T-cell (primary cell): ENCODE data around the gene TSKU. TPM values are rescaled to one million over a fixed set of nuclear protein-coding genes. Genes with fewer than 3 reads are reported as not detected.

Source experiments
- ATAC-seq, 4 experiments: fragments of 200-7000 bp in 3 of 4; fragments of 150-1000 bp in 1 of 4; cut with Tn5 transposase; replicated peaks in 1 of 4; 1 replicate in 3 of 4; 2 replicates in 1 of 4; pipeline ENCODE4 v1.10.0; 2021; ENCODE audit warnings: moderate library complexity in 3 of 4, mild to moderate bottlenecking in 2 of 4, moderate number of reproducible peaks in 1 of 4
- CTCF ChIA-PET, 2 donors: fragments of 300-600 bp; sonication (Branson Sonifier 250); formaldehyde crosslinking; loops; one replicate each; lab custom pipeline; 2022; ENCODE audit warnings: antibody characterized with exemption in 2 of 2; lab: Charles Lee
- POLR2A ChIA-PET, 2 donors: fragments of 300-600 bp; sonication (Branson Sonifier 250); formaldehyde crosslinking; loops; one replicate each; lab custom pipeline; 2022; ENCODE audit warnings: antibody characterized with exemption in 2 of 2; lab: Charles Lee
- DNase-seq, 35 experiments: peaks; one replicate each; pipeline versions ENCODE4 v3.0.0 to v3.0.0-alpha.2; 2013 to 2023
- H3K27ac ChIP-seq: one replicate; pipeline ENCODE4 v1.5.1; 2013; ENCODE audit warnings: low read length
- H3K27me3 ChIP-seq, 2 experiments: replicated peaks in 1 of 2; 1 replicate in 1 of 2; 2 replicates in 1 of 2; pipeline versions ENCODE4 v1.6.1 to v1.7.0; 2013; ENCODE audit warnings: low read length in 1 of 2, mixed read lengths in 1 of 2; ENCODE audit not compliant: control insufficient read depth in 2 of 2, insufficient read depth in 2 of 2; ENCODE audit errors: extremely low read depth in 1 of 2
- H3K36me3 ChIP-seq, 2 donors: 1 replicate in 1 of 2; 2 replicates in 1 of 2; pipeline versions ENCODE4 v1.6.1 to v1.7.0; 2013; ENCODE audit warnings: low read length in 1 of 2; ENCODE audit not compliant: control insufficient read depth in 2 of 2, insufficient read depth in 1 of 2; ENCODE audit errors: extremely low read depth in 1 of 2
- H3K4me1 ChIP-seq, 2 experiments: 1 replicate in 1 of 2; 2 replicates in 1 of 2; pipeline versions ENCODE4 v1.6.1 to v1.7.0; 2013; ENCODE audit warnings: low read length in 2 of 2, mixed read lengths in 1 of 2; ENCODE audit not compliant: insufficient read depth in 2 of 2, control insufficient read depth in 1 of 2; ENCODE audit errors: extremely low read depth in 1 of 2
- H3K4me3 ChIP-seq, 2 donors: 1 replicate in 1 of 2; 2 replicates in 1 of 2; pipeline versions ENCODE4 v1.5.1 to v1.7.0; 2013; ENCODE audit warnings: mild to moderate bottlenecking in 2 of 2, low read length in 1 of 2, moderate library complexity in 1 of 2; ENCODE audit not compliant: control insufficient read depth in 1 of 2; ENCODE audit errors: extremely low read depth in 1 of 2
- H3K9me3 ChIP-seq: 2 replicates; pipeline ENCODE4 v1.7.0; 2013
- H3K27ac Mint-ChIP-seq, 2 donors: one replicate each; pipeline ENCODE4 v1.8.0; 2020 to 2021; ENCODE audit warnings: mild to moderate bottlenecking in 2 of 2, mixed read lengths in 2 of 2
- H3K27me3 Mint-ChIP-seq, 2 donors: one replicate each; pipeline ENCODE4 v1.8.0; 2021 to 2022; ENCODE audit warnings: mixed read lengths in 2 of 2
- H3K36me3 Mint-ChIP-seq: one replicate; pipeline ENCODE4 v1.8.0; 2021; ENCODE audit warnings: mixed read lengths
- H3K4me1 Mint-ChIP-seq, 3 donors: one replicate each; pipeline ENCODE4 v1.8.0; 2020 to 2022; ENCODE audit warnings: mixed read lengths in 3 of 3, mild to moderate bottlenecking in 1 of 3
- H3K4me3 Mint-ChIP-seq, 3 donors: one replicate each; pipeline ENCODE4 v1.8.0; 2020 to 2022; ENCODE audit warnings: mild to moderate bottlenecking in 3 of 3, mixed read lengths in 3 of 3, moderate library complexity in 3 of 3
- H3K9me3 Mint-ChIP-seq, 3 donors: one replicate each; pipeline ENCODE4 v1.8.0; 2020 to 2022; ENCODE audit warnings: mixed read lengths in 3 of 3
- WGBS: methylation state at CpG from one replicate; pipeline ENCODE4 v1.1.5; 2013; ENCODE audit warnings: missing lambda C conversion rate; ENCODE audit not compliant: insufficient coverage; 5-methylcytosine and 5-hydroxymethylcytosine counted together
- total RNA-seq, 35 experiments: library from RNA in 6 of 35; stranded (reverse) in 6 of 35; fragments of 120-200 nt in 1 of 35; gene quantifications; one replicate each; pipeline versions ENCODE4 v1.2.1 to v1.2.4 and lab custom pipeline; 2013 to 2026

TSKU gene
- total RNA-seq, 5 donors from 2014 or later (not counting 1 experiment from before 2014, with no cell fraction given): 0.23 to 0.47 (median 0.32) TPM; not detected in 2

DNA sequence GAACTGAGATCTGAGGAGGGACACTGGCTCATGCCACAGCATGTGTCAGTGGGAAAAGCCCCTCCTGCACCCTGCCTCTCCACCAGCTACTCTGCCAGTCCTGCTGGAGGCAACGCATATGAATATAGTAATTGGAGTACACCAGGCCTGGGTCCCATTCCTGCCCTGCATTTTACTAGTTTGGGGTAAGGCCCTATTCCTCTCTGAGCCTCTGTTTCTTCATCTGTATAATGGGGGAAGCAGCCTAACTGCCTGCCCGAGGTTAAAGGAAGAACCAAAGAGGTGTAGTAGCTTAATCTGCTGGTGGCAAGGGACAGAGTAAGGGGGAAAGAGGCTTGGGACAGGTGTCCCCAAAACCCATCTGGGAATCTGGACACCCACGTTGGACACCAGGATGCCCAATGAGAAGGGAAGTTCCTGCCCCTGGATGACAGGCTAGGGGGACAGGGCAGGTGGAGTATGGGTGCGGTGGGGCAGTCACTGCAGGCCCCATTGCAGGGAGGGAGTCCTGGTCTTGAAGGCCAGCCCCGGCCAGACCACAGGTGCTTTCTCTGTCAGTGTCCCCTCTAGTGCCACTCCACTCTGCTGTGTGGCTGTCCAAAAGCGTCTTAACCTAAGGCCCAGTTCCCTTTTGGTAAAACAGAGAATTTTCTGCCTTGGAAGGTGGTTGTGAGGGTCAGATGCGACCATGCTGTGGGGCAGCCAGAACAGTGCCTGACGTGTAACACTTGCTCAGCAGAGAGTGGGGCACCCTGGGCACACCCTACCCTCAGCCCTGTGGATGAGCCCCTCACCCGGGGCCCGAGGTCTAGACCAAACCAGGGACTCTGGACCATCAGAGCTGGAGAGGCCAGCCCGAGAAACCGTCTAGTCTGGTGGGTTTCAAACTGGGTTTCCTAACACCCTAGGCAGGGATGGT lies 11.5 kb downstream of the TSKU start:
- Histone ChIP-seq H3K36me3 (no peaks in the 10 kb centered on the region), H3K27ac (no peak overlapping the region), H3K9me3 (no peaks in the 10 kb centered on the region), H3K4me3 (no peak overlapping the region), H3K4me1 (peaks cover 3 to 11% of the 10 kb centered on the region in 2 experiments), H3K27me3 (no peaks in the 10 kb centered on the region)
- H3K27me3 Mint-ChIP-seq: peaks cover 0 to 3% of the 10 kb centered on the region in 2 donors
- POLR2A ChIA-PET: no interaction called here
- DNase-seq (no peak), ATAC-seq (no peak)
- 92% methylated on average over 5 of the region's 12 CpGs for WGBS
- H3K27ac Mint-ChIP-seq: no peak overlapping the region
- CTCF ChIA-PET: interaction anchor here in 1 of 2 donors (0.5 kb wide), 1 partner anchor 476 kb away, joined by 3 read pairs; no protein-coding TSS in a partner anchor
- no peak overlapping the region for H3K4me3 Mint-ChIP-seq
- no peaks in the 10 kb centered on the region for H3K36me3 Mint-ChIP-seq
- H3K4me1 Mint-ChIP-seq: peaks cover 2 to 9% (median 8%) of the 10 kb centered on the region in 3 donors
- no peaks in the 10 kb centered on the region for H3K9me3 Mint-ChIP-seq

DNA sequence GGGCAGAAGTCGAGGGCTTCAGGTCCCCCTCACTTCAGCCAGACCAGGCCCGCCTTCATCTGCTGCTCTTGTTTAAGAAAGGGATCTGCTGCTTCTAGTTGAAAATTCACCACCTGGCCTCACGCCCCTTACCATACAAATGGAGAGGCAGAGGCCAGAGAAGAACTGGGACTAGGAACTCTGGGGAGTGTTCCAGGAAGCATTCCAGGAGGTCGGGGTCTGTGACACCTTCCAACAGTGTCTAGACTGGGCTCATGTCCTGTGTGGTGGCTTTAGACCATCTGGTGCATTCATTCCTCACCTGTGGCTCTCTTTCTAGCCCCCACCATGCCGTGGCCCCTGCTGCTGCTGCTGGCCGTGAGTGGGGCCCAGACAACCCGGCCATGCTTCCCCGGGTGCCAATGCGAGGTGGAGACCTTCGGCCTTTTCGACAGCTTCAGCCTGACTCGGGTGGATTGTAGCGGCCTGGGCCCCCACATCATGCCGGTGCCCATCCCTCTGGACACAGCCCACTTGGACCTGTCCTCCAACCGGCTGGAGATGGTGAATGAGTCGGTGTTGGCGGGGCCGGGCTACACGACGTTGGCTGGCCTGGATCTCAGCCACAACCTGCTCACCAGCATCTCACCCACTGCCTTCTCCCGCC lies 12.3 kb downstream of the TSKU start:
- no peaks in the 10 kb centered on the region for H3K36me3 ChIP-seq
- no peak overlapping the region for H3K27ac Mint-ChIP-seq
- H3K36me3 Mint-ChIP-seq: no peaks in the 10 kb centered on the region
- CTCF ChIA-PET: interaction anchor here in 1 of 2 donors (0.5 to 1.0 kb wide), 3 partner anchors 14 to 947 kb away, joined by 3 to 7 read pairs (median 3); no protein-coding TSS in a partner anchor
- 93% methylated on average over 15 of the region's 21 CpGs for WGBS
- POLR2A ChIA-PET: interaction anchor here in 1 of 2 donors (0.6 kb wide), 1 partner anchor 74 kb away, joined by 3 read pairs; no protein-coding TSS in a partner anchor
- H3K4me1 ChIP-seq: peaks cover 4 to 14% of the 10 kb centered on the region in 2 experiments
- no peaks in the 10 kb centered on the region for H3K9me3 Mint-ChIP-seq
- no peak overlapping the region for H3K4me3 Mint-ChIP-seq
- DNase-seq (no peak), ATAC-seq (no peak)
- no peaks in the 10 kb centered on the region for H3K27me3 ChIP-seq
- H3K4me1 Mint-ChIP-seq: peaks cover 7 to 11% (median 8%) of the 10 kb centered on the region in 3 donors
- no peak overlapping the region for H3K4me3 ChIP-seq
- H3K27ac ChIP-seq: no peak overlapping the region
- no peaks in the 10 kb centered on the region for H3K9me3 ChIP-seq
- H3K27me3 Mint-ChIP-seq: peaks cover 0 to 2% of the 10 kb centered on the region in 2 donors

DNA sequence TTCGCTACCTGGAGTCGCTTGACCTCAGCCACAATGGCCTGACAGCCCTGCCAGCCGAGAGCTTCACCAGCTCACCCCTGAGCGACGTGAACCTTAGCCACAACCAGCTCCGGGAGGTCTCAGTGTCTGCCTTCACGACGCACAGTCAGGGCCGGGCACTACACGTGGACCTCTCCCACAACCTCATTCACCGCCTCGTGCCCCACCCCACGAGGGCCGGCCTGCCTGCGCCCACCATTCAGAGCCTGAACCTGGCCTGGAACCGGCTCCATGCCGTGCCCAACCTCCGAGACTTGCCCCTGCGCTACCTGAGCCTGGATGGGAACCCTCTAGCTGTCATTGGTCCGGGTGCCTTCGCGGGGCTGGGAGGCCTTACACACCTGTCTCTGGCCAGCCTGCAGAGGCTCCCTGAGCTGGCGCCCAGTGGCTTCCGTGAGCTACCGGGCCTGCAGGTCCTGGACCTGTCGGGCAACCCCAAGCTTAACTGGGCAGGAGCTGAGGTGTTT lies 12.8 kb downstream of the TSKU start:
- ATAC-seq: no peak
- POLR2A ChIA-PET: interaction anchor here in 1 of 2 donors (0.6 kb wide), 1 partner anchor 74 kb away, joined by 3 read pairs; no protein-coding TSS in a partner anchor
- WGBS: 93% methylated on average over 24 of the region's 26 CpGs

GRCh38 chr11:76796511-76797198 lies 13.5 kb downstream of the TSKU start:
- Histone ChIP-seq H3K27me3 (no peaks in the 10 kb centered on the region), H3K4me1 (peaks cover 4 to 14% of the 10 kb centered on the region in 2 experiments), H3K4me3 (no peak overlapping the region), H3K36me3 (no peaks in the 10 kb centered on the region), H3K27ac (no peak overlapping the region), H3K9me3 (no peaks in the 10 kb centered on the region)
- POLR2A ChIA-PET: no interaction called here
- H3K36me3 Mint-ChIP-seq: no peaks in the 10 kb centered on the region
- no peak for DNase-seq
- no peak overlapping the region for H3K4me3 Mint-ChIP-seq
- peaks cover 7 to 11% (median 8%) of the 10 kb centered on the region in 3 donors for H3K4me1 Mint-ChIP-seq
- no peak overlapping the region for H3K27ac Mint-ChIP-seq
- no peaks in the 10 kb centered on the region for H3K27me3 Mint-ChIP-seq
- H3K9me3 Mint-ChIP-seq: no peaks in the 10 kb centered on the region
- ATAC-seq: no peak
- CTCF ChIA-PET: interaction anchor here in 1 of 2 donors (1.0 kb wide), 1 partner anchor 12 kb away, joined by 7 read pairs; no protein-coding TSS in a partner anchor
- 88% methylated on average over 17 of the region's 20 CpGs for WGBS

More for the DNA sequence above, 12.8 kb downstream of the TSKU start:
- Histone ChIP-seq H3K36me3 (no peaks in the 10 kb centered on the region), H3K4me1 (peaks cover 4 to 14% of the 10 kb centered on the region in 2 experiments), H3K27me3 (no peaks in the 10 kb centered on the region), H3K9me3 (no peaks in the 10 kb centered on the region), H3K4me3 (no peak overlapping the region), H3K27ac (no peak overlapping the region)
- H3K4me1 Mint-ChIP-seq: peaks cover 7 to 11% (median 8%) of the 10 kb centered on the region in 3 donors
- no peak overlapping the region for H3K4me3 Mint-ChIP-seq
- CTCF ChIA-PET: interaction anchor here in 1 of 2 donors (0.6 to 1.0 kb wide), 2 partner anchors 13 to 948 kb away, joined by 3 to 7 read pairs; no protein-coding TSS in a partner anchor
- H3K36me3 Mint-ChIP-seq: no peaks in the 10 kb centered on the region
- DNase-seq: no peak
- H3K27me3 Mint-ChIP-seq: no peaks in the 10 kb centered on the region
- no peaks in the 10 kb centered on the region for H3K9me3 Mint-ChIP-seq
- no peak overlapping the region for H3K27ac Mint-ChIP-seq

DNA sequence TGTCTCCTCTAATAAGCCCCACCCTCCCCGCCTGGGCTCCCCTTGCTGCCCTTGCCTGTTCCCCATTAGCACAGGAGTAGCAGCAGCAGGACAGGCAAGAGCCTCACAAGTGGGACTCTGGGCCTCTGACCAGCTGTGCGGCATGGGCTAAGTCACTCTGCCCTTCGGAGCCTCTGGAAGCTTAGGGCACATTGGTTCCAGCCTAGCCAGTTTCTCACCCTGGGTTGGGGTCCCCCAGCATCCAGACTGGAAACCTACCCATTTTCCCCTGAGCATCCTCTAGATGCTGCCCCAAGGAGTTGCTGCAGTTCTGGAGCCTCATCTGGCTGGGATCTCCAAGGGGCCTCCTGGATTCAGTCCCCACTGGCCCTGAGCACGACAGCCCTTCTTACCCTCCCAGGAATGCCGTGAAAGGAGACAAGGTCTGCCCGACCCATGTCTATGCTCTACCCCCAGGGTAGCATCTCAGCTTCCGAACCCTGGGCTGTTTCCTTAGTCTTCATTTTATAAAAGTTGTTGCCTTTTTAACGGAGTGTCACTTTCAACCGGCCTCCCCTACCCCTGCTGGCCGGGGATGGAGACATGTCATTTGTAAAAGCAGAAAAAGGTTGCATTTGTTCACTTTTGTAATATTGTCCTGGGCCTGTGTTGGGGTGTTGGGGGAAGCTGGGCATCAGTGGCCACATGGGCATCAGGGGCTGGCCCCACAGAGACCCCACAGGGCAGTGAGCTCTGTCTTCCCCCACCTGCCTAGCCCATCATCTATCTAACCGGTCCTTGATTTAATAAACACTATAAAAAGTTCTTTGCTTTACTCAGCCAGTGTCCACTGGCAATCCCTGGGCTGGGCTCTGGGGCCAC lies 14.4 kb downstream of the TSKU start:
- no peaks in the 10 kb centered on the region for H3K9me3 ChIP-seq
- no peak overlapping the region for H3K27ac ChIP-seq
- DNase-seq: no peak
- Mint-ChIP-seq H3K27me3 (peaks cover 0 to 1% of the 10 kb centered on the region in 2 donors), H3K4me1 (peaks cover 7 to 11% (median 8%) of the 10 kb centered on the region in 3 donors), H3K27ac (peak overlapping the region in 1 of 2 donors; percentile 35), H3K9me3 (no peaks in the 10 kb centered on the region), H3K4me3 (no peak overlapping the region), H3K36me3 (no peaks in the 10 kb centered on the region)
- no peak for ATAC-seq
- CTCF ChIA-PET: interaction anchor here in 1 of 2 donors (0.6 to 1.2 kb wide), 2 partner anchors 41 to 76 kb away, joined by 3 to 4 read pairs; no protein-coding TSS in a partner anchor
- H3K4me1 ChIP-seq: peaks cover 4 to 14% of the 10 kb centered on the region in 2 experiments
- POLR2A ChIA-PET: no interaction called here
- no peak overlapping the region for H3K4me3 ChIP-seq
- peaks cover 0 to 2% of the 10 kb centered on the region in 2 experiments for H3K27me3 ChIP-seq
- H3K36me3 ChIP-seq: no peaks in the 10 kb centered on the region
- 91% methylated on average over 9 of the region's 11 CpGs for WGBS
